Caco-2 (cell line): ENCODE measurements around the gene PHKB. TPM values are rescaled to one million over a fixed set of nuclear protein-coding genes. Genes with fewer than 3 reads are reported as not detected.
"Not testable (repeated sequence)": the region's sequence is repeated elsewhere in the genome, so short reads cannot be mapped to it uniquely, and the experiment has no call there.

Experiments used
- BruUV-seq: library from RNA; stranded (reverse); fragments of 400-500 nt; replicated peaks from 2 replicates; lab custom pipeline; 2021; lab: Mats Ljungman, UMichigan
- CTCF ChIA-PET: fragments of 300-600 bp; sonication (Branson Sonifier 250); formaldehyde crosslinking; loops from one replicate; lab custom pipeline; 2022; ENCODE audit warnings: antibody characterized with exemption; lab: Charles Lee
- POLR2A ChIA-PET: fragments of 300-600 bp; sonication (Branson Sonifier 250); formaldehyde crosslinking; loops from one replicate; lab custom pipeline; 2022; ENCODE audit warnings: antibody characterized with exemption; lab: Charles Lee
- DNase-seq, 2 experiments: peaks; one replicate each; pipeline versions ENCODE4 v3.0.0 to v3.0.0-alpha.2; 2020 to 2022
- H3K27me3 ChIP-seq: replicated peaks from 2 replicates; pipeline ENCODE4 v1.6.0; 2011; ENCODE audit warnings: low read length; ENCODE audit not compliant: control insufficient read depth, insufficient read depth
- H3K36me3 ChIP-seq: 2 replicates; pipeline ENCODE4 v1.5.1; 2011; ENCODE audit warnings: low read length; ENCODE audit not compliant: control insufficient read depth, insufficient read depth
- H3K4me1 ChIP-seq: fragments of 250-450 bp; sonication (Bioruptor Pico); 2 replicates; pipeline ENCODE4 v1.5.1; 2020; ENCODE audit warnings: mild to moderate bottlenecking
- H3K4me3 ChIP-seq: 2 replicates; pipeline ENCODE4 v1.5.1; 2011; ENCODE audit warnings: low read depth, mild to moderate bottlenecking, control low read depth, low read length
- H3K9me3 ChIP-seq: fragments of 250-450 bp; sonication (Bioruptor Pico); 2 replicates; pipeline ENCODE4 v1.5.1; 2020; ENCODE audit warnings: mild to moderate bottlenecking, moderate library complexity
- H3K27ac Mint-ChIP-seq: one replicate; pipeline ENCODE4 v1.8.0; 2022; ENCODE audit warnings: mixed read lengths; ENCODE audit not compliant: unreplicated experiment
- H3K27me3 Mint-ChIP-seq: one replicate; pipeline ENCODE4 v1.8.0; 2022; ENCODE audit warnings: mixed read lengths; ENCODE audit not compliant: insufficient read depth, unreplicated experiment
- H3K36me3 Mint-ChIP-seq: one replicate; pipeline ENCODE4 v1.8.0; 2022; ENCODE audit warnings: mild to moderate bottlenecking, mixed read lengths; ENCODE audit not compliant: insufficient read depth, unreplicated experiment
- H3K4me1 Mint-ChIP-seq: one replicate; pipeline ENCODE4 v1.8.0; 2022; ENCODE audit warnings: low read depth, mixed read lengths; ENCODE audit not compliant: unreplicated experiment
- H3K4me3 Mint-ChIP-seq: one replicate; pipeline ENCODE4 v1.8.0; 2022; ENCODE audit warnings: mild to moderate bottlenecking, moderate library complexity, mixed read lengths; ENCODE audit not compliant: unreplicated experiment
- H3K9me3 Mint-ChIP-seq: one replicate; pipeline ENCODE4 v1.8.0; 2022; ENCODE audit warnings: mixed read lengths; ENCODE audit not compliant: unreplicated experiment
- CTCF ChIP-seq, 2 experiments: fragments of 200-600 bp in 1 of 2; IDR thresholded peaks; 1 replicate in 1 of 2; 2 replicates in 1 of 2; pipeline versions ENCODE4 v1.5.1 to v1.8.0; 2011 to 2022; ENCODE audit warnings: antibody characterized with exemption in 1 of 2, control low read depth in 1 of 2, inconsistent platforms in 1 of 2, low read depth in 1 of 2, low read length in 1 of 2, mild to moderate bottlenecking in 1 of 2, moderate library complexity in 1 of 2; ENCODE audit not compliant: insufficient read depth in 1 of 2, severe bottlenecking in 1 of 2, unreplicated experiment in 1 of 2
- intact Hi-C: fragments of 100-400 bp; cut with micrococcal nuclease; formaldehyde crosslinking; loops from one replicate; pipeline ENCODE4 v1.10.0; 2022; ENCODE audit not compliant: unreplicated experiment
- total RNA-seq: library from RNA; stranded (reverse); gene quantifications from 2 replicates; pipeline ENCODE4 v1.2.3, GENCODE V29; 2022

Gene PHKB
- total RNA-seq, 1 experiment from 2014 or later = 74.2 TPM

- CTCF ChIA-PET = no interaction called here
- BruUV-seq = no TSS peak
- TF ChIP-seq CTCF (IDR thresholded peaks at IDR 0.05; ENCODE audit: insufficient read depth in 1 of 2, low read depth in 1 of 2, low read length in 1 of 2, severe bottlenecking in 1 of 2, unreplicated experiment in 1 of 2) = no peak
- POLR2A ChIA-PET = no interaction called here
- Mint-ChIP-seq H3K4me1 (peaks cover 22% of the 10 kb centered on the region), H3K27me3 (no peaks in the 10 kb centered on the region), H3K36me3 (no peaks in the 10 kb centered on the region), H3K9me3 (no peaks in the 10 kb centered on the region), H3K27ac (no peak overlapping the region), H3K4me3 (no peak overlapping the region)
- no peak for DNase-seq
- intact Hi-C loops = no loop called here
- Histone ChIP-seq H3K4me1 (peaks cover 22% of the 10 kb centered on the region), H3K4me3 (no peak overlapping the region), H3K27me3 (no peaks in the 10 kb centered on the region), H3K9me3 (no peaks in the 10 kb centered on the region), H3K36me3 (no peaks in the 10 kb centered on the region)
These were observed 8.1 kb downstream of the PHKB start for GRCh38 chr16:47469227-47469626.

- H3K4me3 Mint-ChIP-seq = no peak overlapping the region
- no peak overlapping the region for H3K4me3 ChIP-seq
- intact Hi-C loops = no loop called here
- no peaks in the 10 kb centered on the region for H3K27me3 ChIP-seq
- peaks cover 22% of the 10 kb centered on the region for H3K4me1 ChIP-seq
- peaks cover 22% of the 10 kb centered on the region for H3K4me1 Mint-ChIP-seq
- no peaks in the 10 kb centered on the region for H3K9me3 Mint-ChIP-seq
- CTCF ChIA-PET = no interaction called here
- no peak for DNase-seq
- no peaks in the 10 kb centered on the region for H3K36me3 Mint-ChIP-seq
- H3K27me3 Mint-ChIP-seq = no peaks in the 10 kb centered on the region
- no peak for TF ChIP-seq CTCF (IDR thresholded peaks at IDR 0.05; ENCODE audit: insufficient read depth in 1 of 2, low read depth in 1 of 2, low read length in 1 of 2, severe bottlenecking in 1 of 2, unreplicated experiment in 1 of 2)
- no TSS peak for BruUV-seq
- POLR2A ChIA-PET = no interaction called here
- H3K27ac Mint-ChIP-seq = no peak overlapping the region
- H3K9me3 ChIP-seq = no peaks in the 10 kb centered on the region
- no peaks in the 10 kb centered on the region for H3K36me3 ChIP-seq
These were observed 9.1 kb downstream of the PHKB start for GRCh38 chr16:47470211-47470610.

GRCh38 chr16:47470810-47471209 is 9.7 kb downstream of the PHKB start:
- BruUV-seq = no TSS peak
- Mint-ChIP-seq H3K4me3 (no peak overlapping the region), H3K9me3 (no peaks in the 10 kb centered on the region), H3K4me1 (peaks cover 22% of the 10 kb centered on the region), H3K27ac (no peak overlapping the region), H3K36me3 (no peaks in the 10 kb centered on the region), H3K27me3 (no peaks in the 10 kb centered on the region)
- DNase-seq = no peak
- no peaks in the 10 kb centered on the region for H3K27me3 ChIP-seq
- peaks cover 22% of the 10 kb centered on the region for H3K4me1 ChIP-seq
- H3K9me3 ChIP-seq = no peaks in the 10 kb centered on the region
- ChIA-PET POLR2A (no interaction called here), CTCF (no interaction called here)
- intact Hi-C loops = no loop called here
- no peak for TF ChIP-seq CTCF (IDR thresholded peaks at IDR 0.05; ENCODE audit: insufficient read depth in 1 of 2, low read depth in 1 of 2, low read length in 1 of 2, severe bottlenecking in 1 of 2, unreplicated experiment in 1 of 2)
- H3K4me3 ChIP-seq = no peak overlapping the region
- H3K36me3 ChIP-seq = no peaks in the 10 kb centered on the region

GRCh38 chr16:47473004-47473403 is 11.9 kb downstream of the PHKB start:
- H3K27me3 Mint-ChIP-seq, CTCF ChIA-PET, H3K4me3 Mint-ChIP-seq, H3K27me3 ChIP-seq, H3K36me3 ChIP-seq, H3K27ac Mint-ChIP-seq, H3K36me3 Mint-ChIP-seq, BruUV-seq, POLR2A ChIA-PET, H3K9me3 ChIP-seq, H3K9me3 Mint-ChIP-seq, DNase-seq, H3K4me3 ChIP-seq, intact Hi-C loops: not testable (repeated sequence)
- peaks cover 10% of the 10 kb centered on the region; the same call in 1 of the 2 replicates for H3K4me1 ChIP-seq
- H3K4me1 Mint-ChIP-seq = peaks cover 11% of the 10 kb centered on the region
